Right cardiac atrium (tissue), 5 donors: ENCODE measurements around the gene CEP128. TPM values are rescaled to one million over a fixed set of nuclear protein-coding genes. Genes with fewer than 3 reads are reported as not detected.

ENCODE experiments used
- ATAC-seq, 2 donors: fragments of 200-7000 bp; cut with Tn5 transposase; one replicate each; pipeline versions ENCODE4 v1.8.0 to v1.9.1; 2020; ENCODE audit warnings: moderate library complexity in 2 of 2, mild to moderate bottlenecking in 1 of 2
- DNase-seq, 3 donors: peaks; one replicate each; pipeline ENCODE4 v3.0.0-alpha.2; 2020
- H3K27ac ChIP-seq: one replicate; pipeline ENCODE4 v1.5.1; 2013; ENCODE audit warnings: mild to moderate bottlenecking, low read length, control low read depth, moderate library complexity
- H3K27me3 ChIP-seq: one replicate; pipeline ENCODE4 v1.6.1; 2013; ENCODE audit not compliant: control insufficient read depth, insufficient read depth
- H3K4me1 ChIP-seq: one replicate; pipeline ENCODE4 v1.6.1; 2013; ENCODE audit warnings: low read length; ENCODE audit not compliant: control insufficient read depth, insufficient read depth
- H3K4me3 ChIP-seq: one replicate; pipeline ENCODE4 v1.5.1; 2013; ENCODE audit warnings: low read length, control low read depth
- H3K9me3 ChIP-seq: one replicate; pipeline ENCODE4 v1.6.1; 2013; ENCODE audit warnings: low read length; ENCODE audit not compliant: control insufficient read depth
- WGBS: extraction: QIAGEN DNeasy Blood & Tissue Kit; methylation state at CpG from one replicate; pipeline ENCODE4 v1.1.7; 2013; 5-methylcytosine and 5-hydroxymethylcytosine counted together
- intact Hi-C, 4 donors: fragments of 100-400 bp; cut with DNase I; formaldehyde crosslinking; loops; one replicate each; pipeline versions ENCODE4 v1.11.0 to v1.14.0; 2022 to 2023
- polyA plus RNA-seq: library from polyadenylated mRNA; stranded (reverse); fragments of 200-250 nt; gene quantifications from one replicate; pipeline ENCODE4 v1.2.3, GENCODE V29; 2013
- total RNA-seq, 4 donors: library from RNA; stranded (reverse); fragmentation: NEBNext Ultra II Directional; extraction: Animal tissue kit (Norgen Biotek cat#: 25700); gene quantifications; one replicate each; pipeline ENCODE4 v1.2.1, GENCODE V29; 2021
- donor health status: healthy with polysubstance abuse.
- donor health status: DM: no; HTN: yes; CAD: no.
- donor health status: DM: no; HTN: no; CAD: no.
- donor health status: DM: no; HTN: yes; CAD: no; lungs with severe emphysema.
- donor health status: DM: yes; HTN: yes; CAD: no.

Gene CEP128
- total and polyA plus RNA-seq, 5 donors: 1.2 to 9.2 (median 5.6) TPM

- Histone ChIP-seq H3K4me3 (no peak overlapping the region), H3K27me3 (no peaks in the 10 kb centered on the region), H3K9me3 (no peaks in the 10 kb centered on the region), H3K27ac (no peak overlapping the region), H3K4me1 (no peaks in the 10 kb centered on the region)
- ATAC-seq (no peak), DNase-seq (no peak)
- 96% methylated on average over 3 of the region's 3 CpGs for WGBS
- intact Hi-C loops: no loop called here
These were observed 40.3 kb downstream of the CEP128 start for GRCh38 chr14:80901260-80901659.

DNA sequence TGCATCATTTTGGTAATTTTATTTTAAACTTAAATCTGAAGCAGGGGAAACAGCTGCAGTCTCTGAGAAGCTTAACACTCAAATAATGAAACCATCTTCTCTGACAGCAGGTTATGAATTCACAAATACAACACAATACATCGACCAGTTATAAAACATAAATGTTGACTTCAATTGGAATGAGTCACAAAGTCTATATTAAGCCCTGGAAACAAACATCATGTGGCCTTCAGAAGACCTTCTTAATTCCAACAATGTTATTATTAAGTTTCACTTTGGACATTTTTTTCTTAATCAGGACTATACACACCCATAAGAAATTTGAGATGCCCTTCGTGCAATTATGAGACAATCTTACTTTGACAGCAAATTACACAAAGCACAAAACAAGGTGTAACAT, 68.9 kb downstream of the CEP128 start:
- Histone ChIP-seq H3K27me3 (no peaks in the 10 kb centered on the region), H3K4me3 (no peak overlapping the region), H3K4me1 (no peaks in the 10 kb centered on the region), H3K27ac (no peak overlapping the region), H3K9me3 (no peaks in the 10 kb centered on the region)
- WGBS: 88% methylated on average over 2 of the region's 2 CpGs
- intact Hi-C loops: no loop called here
- DNase-seq (no peak), ATAC-seq (no peak)

GRCh38 chr14:80868260-80868659, 73.3 kb downstream of the CEP128 start:
- WGBS: 89% methylated on average over 1 of the region's 1 CpG
- H3K27ac ChIP-seq: no peak overlapping the region
- DNase-seq (no peak), ATAC-seq (no peak)
- no peaks in the 10 kb centered on the region for H3K4me1 ChIP-seq
- H3K27me3 ChIP-seq: no peaks in the 10 kb centered on the region
- H3K4me3 ChIP-seq: no peak overlapping the region
- intact Hi-C loops: no loop called here
- no peaks in the 10 kb centered on the region for H3K9me3 ChIP-seq

- no peaks in the 10 kb centered on the region for H3K9me3 ChIP-seq
- 98% methylated on average over 2 of the region's 2 CpGs for WGBS
- no peak overlapping the region for H3K27ac ChIP-seq
- intact Hi-C loops: no loop called here
- H3K4me1 ChIP-seq: no peaks in the 10 kb centered on the region
- DNase-seq: no peak
- no peak for ATAC-seq
- no peaks in the 10 kb centered on the region for H3K27me3 ChIP-seq
- H3K4me3 ChIP-seq: no peak overlapping the region
These were observed 73.7 kb downstream of the CEP128 start for GRCh38 chr14:80867798-80868197.

- H3K27me3 ChIP-seq: no peaks in the 10 kb centered on the region
- H3K4me1 ChIP-seq: no peaks in the 10 kb centered on the region
- no peak for DNase-seq
- no peak overlapping the region for H3K27ac ChIP-seq
- intact Hi-C loops: no loop called here
- WGBS: 0% methylated on average over 1 of the region's 1 CpG
- H3K4me3 ChIP-seq: no peak overlapping the region
- no peak for ATAC-seq
- no peaks in the 10 kb centered on the region for H3K9me3 ChIP-seq
These were observed 74.4 kb downstream of the CEP128 start for GRCh38 chr14:80867091-80867490.

DNA sequence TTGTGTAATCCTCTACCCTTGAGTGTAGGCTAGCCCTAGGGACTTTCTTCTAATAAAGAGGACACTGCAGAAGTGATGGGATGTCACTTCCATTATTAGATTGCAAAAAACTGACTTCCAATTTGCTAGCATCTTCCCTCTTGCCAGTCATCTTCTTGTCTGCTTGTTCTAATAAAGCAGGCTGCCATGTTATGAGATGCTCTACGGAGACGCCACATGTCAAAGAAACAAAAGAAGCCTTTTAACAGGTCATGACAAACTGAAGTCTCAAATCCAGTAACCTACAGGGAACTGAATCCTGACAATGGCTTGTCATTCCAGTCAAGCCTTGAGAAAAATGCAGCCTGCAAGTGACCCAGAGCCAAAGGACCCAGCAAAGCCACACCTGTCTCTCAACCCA, 76.0 kb downstream of the CEP128 start:
- intact Hi-C loops: no loop called here
- ATAC-seq: no peak
- WGBS: over 99% methylated on average over 2 of the region's 2 CpGs

GRCh38 chr14:80862983-80863382, 78.6 kb downstream of the CEP128 start:
- no peak overlapping the region for H3K4me3 ChIP-seq
- no peaks in the 10 kb centered on the region for H3K9me3 ChIP-seq
- no peak overlapping the region for H3K27ac ChIP-seq
- DNase-seq (no peak), ATAC-seq (no peak)
- no peaks in the 10 kb centered on the region for H3K4me1 ChIP-seq
- intact Hi-C loops: no loop called here
- no peaks in the 10 kb centered on the region for H3K27me3 ChIP-seq
- 83% methylated on average over 3 of the region's 3 CpGs for WGBS

More for the DNA sequence above, 76.0 kb downstream of the CEP128 start:
- H3K4me1 ChIP-seq: no peaks in the 10 kb centered on the region
- no peak for DNase-seq
- no peaks in the 10 kb centered on the region for H3K27me3 ChIP-seq
- H3K4me3 ChIP-seq: no peak overlapping the region
- no peak overlapping the region for H3K27ac ChIP-seq
- no peaks in the 10 kb centered on the region for H3K9me3 ChIP-seq

DNA sequence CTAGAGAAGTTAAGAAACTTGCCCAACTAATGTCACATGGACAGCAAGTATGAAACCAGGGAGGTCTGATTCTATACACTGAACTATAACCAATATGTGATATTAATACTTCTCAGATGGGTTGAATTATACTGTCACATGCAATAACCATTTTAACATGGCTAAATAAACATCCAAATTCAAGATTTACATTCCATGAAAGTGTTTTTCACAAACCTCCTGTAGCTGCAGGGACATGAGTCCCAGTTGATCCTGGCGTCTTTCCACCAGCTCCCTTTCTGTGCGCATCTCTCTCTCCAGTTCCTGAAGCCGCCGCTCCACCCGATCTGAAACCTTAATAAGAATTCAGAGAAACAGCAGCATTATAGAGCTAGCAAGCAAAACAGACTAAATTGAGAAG, 79.0 kb downstream of the CEP128 start:
- H3K27me3 ChIP-seq: no peaks in the 10 kb centered on the region
- H3K4me3 ChIP-seq: no peak overlapping the region
- DNase-seq (no peak), ATAC-seq (no peak)
- intact Hi-C loops: no loop called here
- 95% methylated on average over 5 of the region's 5 CpGs for WGBS
- no peaks in the 10 kb centered on the region for H3K4me1 ChIP-seq
- no peaks in the 10 kb centered on the region for H3K9me3 ChIP-seq
- no peak overlapping the region for H3K27ac ChIP-seq

GRCh38 chr14:80850197-80850814, 91.2 kb downstream of the CEP128 start:
- H3K4me3 ChIP-seq: no peak overlapping the region
- H3K27me3 ChIP-seq: no peaks in the 10 kb centered on the region
- H3K9me3 ChIP-seq: no peaks in the 10 kb centered on the region
- no peak for DNase-seq
- H3K27ac ChIP-seq: no peak overlapping the region
- 34% methylated on average over 4 of the region's 4 CpGs for WGBS
- H3K4me1 ChIP-seq: no peaks in the 10 kb centered on the region
- ATAC-seq: no peak
- intact Hi-C loops: no loop called here

- ATAC-seq (no peak), DNase-seq (no peak)
- intact Hi-C loops: loop anchor here in 2 of 4 donors (10.0 kb wide), 2 partner anchors 792 to 1882 kb away; no protein-coding TSS in a partner anchor
- WGBS: 91% methylated on average over 2 of the region's 2 CpGs
- no peaks in the 10 kb centered on the region for H3K27me3 ChIP-seq
- no peak overlapping the region for H3K4me3 ChIP-seq
- H3K27ac ChIP-seq: no peak overlapping the region
- H3K9me3 ChIP-seq: no peaks in the 10 kb centered on the region
- no peaks in the 10 kb centered on the region for H3K4me1 ChIP-seq
These were observed 94.5 kb downstream of the CEP128 start for GRCh38 chr14:80847070-80847469.

GRCh38 chr14:80845856-80846255, 95.7 kb downstream of the CEP128 start:
- H3K4me1 ChIP-seq: no peaks in the 10 kb centered on the region
- 98% methylated on average over 4 of the region's 4 CpGs for WGBS
- no peaks in the 10 kb centered on the region for H3K27me3 ChIP-seq
- DNase-seq (no peak), ATAC-seq (no peak)
- H3K4me3 ChIP-seq: no peak overlapping the region
- H3K27ac ChIP-seq: no peak overlapping the region
- intact Hi-C loops: loop anchor here in 2 of 4 donors (10.0 kb wide), 2 partner anchors 791 to 1881 kb away; no protein-coding TSS in a partner anchor
- H3K9me3 ChIP-seq: no peaks in the 10 kb centered on the region

DNA sequence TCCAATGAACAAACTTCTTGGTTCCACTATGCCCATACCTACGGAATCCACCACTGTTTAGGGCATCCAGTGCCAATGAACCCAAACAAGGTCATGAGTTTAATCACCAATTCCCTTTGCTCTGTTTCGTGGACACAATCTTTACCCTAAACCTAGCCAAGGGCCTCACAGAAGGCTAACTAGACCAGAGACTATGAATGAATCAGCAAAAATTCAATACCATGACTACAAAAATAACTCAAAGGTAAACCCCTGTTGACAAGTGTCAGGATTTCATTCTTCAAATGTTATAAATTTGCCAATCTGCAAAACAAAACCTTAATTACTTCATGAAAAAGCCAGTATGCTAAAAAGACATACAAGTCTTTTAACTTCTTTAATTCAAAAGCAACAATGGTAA, 96.7 kb downstream of the CEP128 start:
- Histone ChIP-seq H3K9me3 (no peaks in the 10 kb centered on the region), H3K27me3 (no peaks in the 10 kb centered on the region), H3K4me3 (no peak overlapping the region), H3K4me1 (no peaks in the 10 kb centered on the region), H3K27ac (no peak overlapping the region)
- intact Hi-C loops: loop anchor here in 2 of 4 donors (10.0 kb wide), 2 partner anchors 790 to 1880 kb away; no protein-coding TSS in a partner anchor
- no peak for DNase-seq
- 81% methylated on average over 2 of the region's 2 CpGs for WGBS
- no peak for ATAC-seq
